Left lung (tissue), 10 donors: ENCODE results near the gene LAMC1. TPM values are rescaled to one million over a fixed set of nuclear protein-coding genes. Genes with fewer than 3 reads are reported as not detected.

Experiments
- ATAC-seq: fragments of 200-7000 bp; cut with Tn5 transposase; one replicate; pipeline ENCODE4 v1.9.1; 2020; ENCODE audit warnings: moderate library complexity
- DNase-seq, 4 donors: peaks; one replicate each; pipeline ENCODE4 v3.0.0-alpha.2; 2013 to 2020
- H3K27ac ChIP-seq, 2 donors: fragments of 200-600 bp; sonication (generic) in 1 of 2; one replicate each; pipeline versions ENCODE4 v1.5.0 to v1.8.0; 2020 to 2021
- H3K27me3 ChIP-seq, 2 donors: fragments of 200-600 bp; sonication (generic) in 1 of 2; one replicate each; pipeline versions ENCODE4 v1.5.0 to v1.8.0; 2020 to 2021
- H3K36me3 ChIP-seq, 2 donors: fragments of 200-600 bp; sonication (generic) in 1 of 2; one replicate each; pipeline versions ENCODE4 v1.5.0 to v1.8.0; 2020 to 2021
- H3K4me1 ChIP-seq, 2 donors: fragments of 200-600 bp; one replicate each; pipeline ENCODE4 v1.8.0; 2021
- H3K4me3 ChIP-seq, 2 donors: fragments of 200-600 bp; sonication (generic) in 1 of 2; one replicate each; pipeline versions ENCODE4 v1.5.0 to v1.8.0; 2020 to 2021; ENCODE audit warnings: mild to moderate bottlenecking in 1 of 2
- H3K9me3 ChIP-seq, 2 donors: fragments of 200-600 bp; sonication (generic) in 1 of 2; one replicate each; pipeline versions ENCODE4 v1.5.0 to v1.8.0; 2020 to 2021
- intact Hi-C, 2 donors: fragments of 100-400 bp; cut with DNase I; formaldehyde crosslinking; loops; one replicate each; pipeline versions ENCODE4 v1.11.2 to v1.14.2; 2022
- polyA plus RNA-seq, 6 donors: library from polyadenylated mRNA; unstranded; fragments of 120-200 nt; gene quantifications; one replicate each; pipeline ENCODE4 v1.2.1, GENCODE V29; 2013; ENCODE audit not compliant: insufficient read length in 6 of 6
- total RNA-seq, 2 donors: library from RNA; stranded (reverse); fragmentation: NEBNext Ultra II Directional; extraction: Animal tissue kit (Norgen Biotek cat#: 25700); gene quantifications; one replicate each; pipeline ENCODE4 v1.2.1, GENCODE V29; 2021
- TF ChIP-seq, protein P1 (sequence below), 2 donors: fragments of 200-600 bp; sonication (generic) in 1 of 2; IDR thresholded peaks; one replicate each; pipeline versions ENCODE4 v1.5.0 to v1.8.0; 2021; ENCODE audit warnings: antibody characterized with exemption in 2 of 2
- donor health status: DM: no; HTN: yes; CAD: no.
- donor health status: DM: no; HTN: no; CAD: no.

The LAMC1 gene
- total and polyA plus RNA-seq, 8 donors = 144 to 357 (median 321) TPM

DNA sequence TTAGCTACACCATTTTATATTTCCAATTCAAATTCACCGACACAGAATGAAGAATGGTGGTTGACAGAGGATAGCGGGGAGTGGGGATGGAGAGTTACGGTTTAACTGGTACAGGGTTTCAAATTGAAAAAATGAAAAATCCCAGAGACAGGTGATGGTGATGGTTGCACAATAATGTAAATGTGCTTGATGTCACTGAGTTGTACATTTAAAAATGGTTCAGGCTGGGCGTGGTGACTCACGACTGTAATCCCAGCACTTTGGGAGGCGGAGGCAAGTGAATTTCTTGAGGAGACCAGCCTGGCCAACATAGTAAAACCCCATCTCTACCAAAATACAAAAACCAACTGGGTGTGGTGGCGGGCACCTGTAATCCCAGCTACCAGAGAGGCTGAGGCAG lies 39.1 kb upstream of the LAMC1 start:
- ATAC-seq (no peak), DNase-seq (no peak)
- Histone ChIP-seq H3K27ac (no peak overlapping the region), H3K36me3 (no peaks in the 10 kb centered on the region), H3K4me1 (no peaks in the 10 kb centered on the region), H3K27me3 (no peaks in the 10 kb centered on the region), H3K4me3 (no peak overlapping the region), H3K9me3 (no peaks in the 10 kb centered on the region)
- intact Hi-C loops = no loop called here
- TF ChIP-seq, protein P1, sequence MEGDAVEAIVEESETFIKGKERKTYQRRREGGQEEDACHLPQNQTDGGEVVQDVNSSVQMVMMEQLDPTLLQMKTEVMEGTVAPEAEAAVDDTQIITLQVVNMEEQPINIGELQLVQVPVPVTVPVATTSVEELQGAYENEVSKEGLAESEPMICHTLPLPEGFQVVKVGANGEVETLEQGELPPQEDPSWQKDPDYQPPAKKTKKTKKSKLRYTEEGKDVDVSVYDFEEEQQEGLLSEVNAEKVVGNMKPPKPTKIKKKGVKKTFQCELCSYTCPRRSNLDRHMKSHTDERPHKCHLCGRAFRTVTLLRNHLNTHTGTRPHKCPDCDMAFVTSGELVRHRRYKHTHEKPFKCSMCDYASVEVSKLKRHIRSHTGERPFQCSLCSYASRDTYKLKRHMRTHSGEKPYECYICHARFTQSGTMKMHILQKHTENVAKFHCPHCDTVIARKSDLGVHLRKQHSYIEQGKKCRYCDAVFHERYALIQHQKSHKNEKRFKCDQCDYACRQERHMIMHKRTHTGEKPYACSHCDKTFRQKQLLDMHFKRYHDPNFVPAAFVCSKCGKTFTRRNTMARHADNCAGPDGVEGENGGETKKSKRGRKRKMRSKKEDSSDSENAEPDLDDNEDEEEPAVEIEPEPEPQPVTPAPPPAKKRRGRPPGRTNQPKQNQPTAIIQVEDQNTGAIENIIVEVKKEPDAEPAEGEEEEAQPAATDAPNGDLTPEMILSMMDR (IDR thresholded peaks at IDR 0.05) = no peak

DNA sequence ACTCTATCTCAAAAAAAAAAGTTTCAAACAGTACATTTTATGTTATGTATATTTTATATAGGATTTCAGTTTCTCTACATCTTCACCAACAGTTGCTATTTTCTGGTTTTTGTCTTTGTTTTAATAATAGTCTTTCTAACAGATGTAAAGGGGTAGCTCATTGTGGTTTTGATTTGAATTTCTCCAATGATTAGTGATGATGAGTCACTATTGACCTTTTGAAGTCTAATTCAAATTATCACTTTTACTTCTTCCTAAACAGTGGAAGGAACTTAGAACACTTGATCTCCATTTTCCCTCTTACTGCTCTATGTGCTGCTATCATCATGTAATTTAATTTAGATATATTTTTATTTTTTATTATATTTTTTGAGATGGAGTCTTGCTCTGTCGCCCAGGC lies 38.6 kb upstream of the LAMC1 start:
- TF ChIP-seq, protein P1 (IDR thresholded peaks at IDR 0.05) = no peak
- no peaks in the 10 kb centered on the region for H3K4me1 ChIP-seq

DNA sequence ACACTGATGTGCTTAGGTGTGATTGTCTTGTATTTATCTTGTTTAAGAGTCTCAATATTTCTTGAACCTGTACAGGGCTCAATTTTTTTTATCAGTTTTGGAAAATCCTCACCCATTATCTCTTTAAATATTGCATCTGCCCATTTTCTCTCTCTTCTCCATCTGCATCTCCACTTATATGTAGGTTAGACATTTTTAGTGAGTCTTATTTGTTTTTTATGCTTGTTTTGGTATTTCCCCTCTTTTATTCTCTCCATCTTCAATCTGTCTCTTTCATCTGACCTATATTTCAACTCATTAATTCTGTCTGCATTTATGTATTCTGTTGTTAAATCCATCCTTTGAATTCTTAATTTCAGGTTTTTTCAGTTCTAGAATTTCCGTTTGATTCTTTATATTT lies 37.3 kb upstream of the LAMC1 start:
- H3K4me3 ChIP-seq = no peak overlapping the region
- H3K4me1 ChIP-seq = no peaks in the 10 kb centered on the region
- H3K27me3 ChIP-seq = no peaks in the 10 kb centered on the region
- TF ChIP-seq, protein P1 (IDR thresholded peaks at IDR 0.05) = no peak
- H3K36me3 ChIP-seq = no peaks in the 10 kb centered on the region
- ATAC-seq (no peak), DNase-seq (no peak)
- intact Hi-C loops = no loop called here
- H3K9me3 ChIP-seq = no peaks in the 10 kb centered on the region
- H3K27ac ChIP-seq = no peak overlapping the region

More for the DNA sequence above, 38.6 kb upstream of the LAMC1 start:
- intact Hi-C loops = no loop called here
- no peak overlapping the region for H3K27ac ChIP-seq
- H3K36me3 ChIP-seq = no peaks in the 10 kb centered on the region
- H3K9me3 ChIP-seq = no peaks in the 10 kb centered on the region
- H3K4me3 ChIP-seq = no peak overlapping the region
- ATAC-seq (no peak), DNase-seq (no peak)
- no peaks in the 10 kb centered on the region for H3K27me3 ChIP-seq

DNA sequence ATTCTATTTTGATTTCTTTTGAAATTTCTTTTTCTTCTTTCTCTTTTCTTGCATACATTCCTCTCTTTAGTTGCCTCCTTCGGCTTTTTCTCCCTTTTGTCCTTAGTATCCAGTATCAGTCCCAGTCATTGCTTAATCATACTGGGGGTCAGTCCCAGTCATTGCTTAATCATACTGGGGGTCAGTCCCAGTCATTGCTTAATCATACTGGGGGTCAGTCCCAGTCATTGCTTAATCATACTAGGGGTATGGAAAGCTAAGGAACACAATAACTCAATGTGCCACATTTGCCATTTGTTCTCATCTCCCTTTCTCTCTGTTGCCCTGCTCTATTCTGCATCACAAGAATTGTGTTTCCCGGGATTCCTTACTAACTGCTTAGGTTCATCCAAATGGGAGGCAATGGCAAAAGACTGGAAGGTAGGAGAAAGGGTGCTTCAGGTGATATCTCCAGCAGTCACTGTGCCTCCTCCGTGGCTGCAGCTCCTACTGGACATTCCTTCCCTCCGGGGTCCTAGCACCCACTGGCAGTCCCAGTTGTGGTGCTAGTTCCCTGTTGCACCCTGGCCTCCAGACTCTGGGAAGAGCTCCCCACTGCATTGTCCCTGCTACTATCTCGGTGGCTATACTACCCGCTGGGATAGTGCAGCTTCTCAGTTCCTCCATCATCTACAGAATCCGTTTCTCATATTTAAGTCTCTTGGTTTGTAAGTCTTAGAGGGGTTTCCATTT lies 32.6 kb upstream of the LAMC1 start:
- intact Hi-C loops = no loop called here
- no peak for ATAC-seq
- TF ChIP-seq, protein P1 (IDR thresholded peaks at IDR 0.05) = no peak
- H3K27me3 ChIP-seq = no peaks in the 10 kb centered on the region
- no peak overlapping the region for H3K27ac ChIP-seq
- no peak for DNase-seq
- H3K36me3 ChIP-seq = no peaks in the 10 kb centered on the region
- no peak overlapping the region for H3K4me3 ChIP-seq
- no peaks in the 10 kb centered on the region for H3K4me1 ChIP-seq
- H3K9me3 ChIP-seq = no peaks in the 10 kb centered on the region

DNA sequence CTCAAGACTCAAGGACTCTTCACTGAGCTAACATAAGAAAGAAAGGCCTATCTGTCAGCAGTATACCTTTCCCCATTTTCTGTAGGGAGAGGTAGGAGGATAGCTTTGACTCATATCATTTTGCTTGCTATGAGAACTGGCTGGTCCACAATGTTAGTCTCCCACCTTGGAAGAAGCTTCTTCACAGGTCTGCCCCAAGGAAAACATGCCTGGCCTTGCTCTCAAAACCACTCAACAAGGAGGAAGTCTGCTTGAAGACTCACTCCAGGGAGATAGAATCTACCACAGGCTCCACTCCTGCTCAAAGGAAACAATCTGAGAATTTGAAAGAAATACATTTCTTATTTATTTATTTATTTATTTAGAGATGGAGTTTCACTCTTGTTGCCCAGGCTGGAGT lies 29.5 kb upstream of the LAMC1 start:
- Histone ChIP-seq H3K4me3 (no peak overlapping the region), H3K27me3 (no peaks in the 10 kb centered on the region), H3K4me1 (no peaks in the 10 kb centered on the region), H3K9me3 (no peaks in the 10 kb centered on the region), H3K36me3 (no peaks in the 10 kb centered on the region), H3K27ac (no peak overlapping the region)
- ATAC-seq = no peak
- no peak for DNase-seq
- TF ChIP-seq, protein P1 (IDR thresholded peaks at IDR 0.05) = no peak
- intact Hi-C loops = no loop called here
